HepG2 (cell line): ENCODE data around the gene IER5L. TPM values are rescaled to one million over a fixed set of nuclear protein-coding genes. Genes with fewer than 3 reads are reported as not detected.
A peak's percentile ranks its signal among the peaks of the same experiment; 100 is the strongest.

Experiments used
- CCAR2 ChIP-seq: fragments of 200-400 bp; formaldehyde crosslinking; optimal IDR thresholded peaks from 2 replicates; pipeline ENCODE3; 2018; ENCODE audit warnings: low read depth, mild to moderate bottlenecking, low read length, moderate library complexity
- ERF ChIP-seq: IDR thresholded peaks from 2 replicates; pipeline ENCODE4 v1.6.1; 2018; ENCODE audit warnings: missing biosample characterization, missing genetic modification reagents
- FOSL2 ChIP-seq: sonication (generic); formaldehyde crosslinking; IDR thresholded peaks from 2 replicates; pipeline ENCODE4 v1.4.0; 2020; ENCODE audit warnings: missing genetic modification reagents
- GATAD2A ChIP-seq: IDR thresholded peaks from 2 replicates; pipeline ENCODE4 v1.6.1; 2016
- HOXA3 ChIP-seq: sonication (generic); formaldehyde crosslinking; IDR thresholded peaks from 2 replicates; pipeline ENCODE4 v1.5.0; 2020; ENCODE audit warnings: missing genetic modification reagents
- MTA3 ChIP-seq: sonication (generic); formaldehyde crosslinking; IDR thresholded peaks from 2 replicates; pipeline ENCODE4 v1.4.0; 2020; ENCODE audit warnings: missing genetic modification reagents
- PATZ1 ChIP-seq: sonication (generic); formaldehyde crosslinking; IDR thresholded peaks from 2 replicates; pipeline ENCODE4 v1.4.0; 2020; ENCODE audit warnings: missing genetic modification reagents
- RELA ChIP-seq: sonication (generic); formaldehyde crosslinking; IDR thresholded peaks from 2 replicates; pipeline ENCODE4 v1.4.0; 2020; ENCODE audit warnings: missing genetic modification reagents
- RXRB ChIP-seq: IDR thresholded peaks from 2 replicates; pipeline ENCODE4 v1.6.1; 2016; ENCODE audit warnings: borderline replicate concordance, missing genetic modification reagents, missing compliant biosample characterization
- TARDBP ChIP-seq: sonication (generic); formaldehyde crosslinking; IDR thresholded peaks from 2 replicates; pipeline ENCODE4 v1.8.0; 2022; ENCODE audit warnings: mild to moderate bottlenecking, missing genetic modification reagents
- TEAD2 ChIP-seq: sonication (generic); formaldehyde crosslinking; IDR thresholded peaks from 2 replicates; pipeline ENCODE4 v1.9.0; 2021; ENCODE audit warnings: missing genetic modification reagents
- TRAFD1 ChIP-seq: sonication (generic); formaldehyde crosslinking; IDR thresholded peaks from 2 replicates; pipeline ENCODE4 v1.5.1; 2020; ENCODE audit warnings: missing genetic modification reagents, mild to moderate bottlenecking, borderline replicate concordance
- ZNF282 ChIP-seq: fragments of 450-650 bp; IDR thresholded peaks from 2 replicates; pipeline ENCODE4 v1.6.1; 2018; ENCODE audit not compliant: partially characterized antibody
- ZNF460 ChIP-seq: sonication (generic); formaldehyde crosslinking; IDR thresholded peaks from 2 replicates; pipeline ENCODE4 v1.5.1; 2020; ENCODE audit warnings: missing genetic modification reagents, mild to moderate bottlenecking, borderline replicate concordance
- ZNF597 ChIP-seq: sonication (generic); formaldehyde crosslinking; IDR thresholded peaks from 2 replicates; pipeline ENCODE4 v1.5.0; 2020; ENCODE audit warnings: missing genetic modification reagents
- ZNF761 ChIP-seq: sonication (generic); formaldehyde crosslinking; conservative IDR thresholded peaks from 2 replicates; pipeline ENCODE4 v1.4.0; 2020; ENCODE audit warnings: mild to moderate bottlenecking, missing genetic modification reagents
- ZSCAN20 ChIP-seq: sonication (generic); formaldehyde crosslinking; IDR thresholded peaks from 2 replicates; pipeline ENCODE4 v1.4.0; 2020; ENCODE audit warnings: missing genetic modification reagents, mild to moderate bottlenecking, borderline replicate concordance
- ZSCAN21 ChIP-seq: sonication (generic); formaldehyde crosslinking; IDR thresholded peaks from 2 replicates; pipeline ENCODE4 v1.8.0; 2022; ENCODE audit warnings: mild to moderate bottlenecking, missing genetic modification reagents, moderate library complexity, borderline replicate concordance
- polyA plus RNA-seq, 8 experiments: library from polyadenylated mRNA; depleted of rRNA in 3 of 8; stranded (reverse) in 7 of 8; unstranded in 1 of 8; fragments of >200 nt; fragmentation: Illumina TruSeq in 4 of 8; extraction: Trizol in 4 of 8; gene quantifications; 2 replicates each; pipeline versions ENCODE4 v1.2.1 to v1.2.3, GENCODE V29; 2011 to 2016; ENCODE audit warnings: low read depth in 4 of 8, missing spikeins in 1 of 8, mixed read lengths in 1 of 8; ENCODE audit not compliant: insufficient read depth in 1 of 8
- total RNA-seq, 5 experiments: library from RNA; depleted of rRNA; stranded (reverse); fragments of >200 nt; fragmentation: Illumina TruSeq; extraction: Trizol; gene quantifications; 2 replicates each; pipeline ENCODE4 v1.2.3, GENCODE V29; 2016; ENCODE audit warnings: low read depth in 1 of 5
- TF ChIP-seq, protein P1 (sequence below): sonication (generic); formaldehyde crosslinking; IDR thresholded peaks from 2 replicates; pipeline ENCODE4 v1.4.0; 2020; ENCODE audit warnings: missing genetic modification reagents

Gene IER5L
- total and polyA plus RNA-seq, 2 of the 13 experiments (the other 11 are each of a cell fraction or from before 2014, with no cell fraction given), result 1.8 to 3.3 TPM

- TF ChIP-seq ZNF597 (no peak), ZSCAN20 (CRISPR knock-in tag) (peak; percentile 54; the same call in 1 of the 2 replicates), HOXA3 (peak; percentile 62; the same call in 1 of the 2 replicates), CCAR2 (no peak), ERF (CRISPR knock-in tag) (peak; percentile 61; the same call in 1 of the 2 replicates), ZNF761 (CRISPR knock-in tag) (no peak), MTA3 (CRISPR knock-in tag) (no peak), PATZ1 (CRISPR knock-in tag) (peak; percentile 49), ZNF460 (0 out of 2 replicates have a peak, but pooled peaks have one; percentile 22), TEAD2 (CRISPR knock-in tag) (0 out of 2 replicates have a peak, but pooled peaks have one; percentile 23), RXRB (CRISPR knock-in tag) (peak; percentile 44; the same call in 1 of the 2 replicates), GATAD2A (CRISPR knock-in tag) (peak; percentile 81), TARDBP (CRISPR knock-in tag) (no peak), TRAFD1 (CRISPR knock-in tag) (no peak), FOSL2 (CRISPR knock-in tag) (peak; percentile 59; the same call in 1 of the 2 replicates), RELA (CRISPR knock-in tag) (no peak), ZSCAN21 (CRISPR knock-in tag) (peak; percentile 61; the same call in 1 of the 2 replicates), ZNF282 (no peak)
- TF ChIP-seq, protein P1, sequence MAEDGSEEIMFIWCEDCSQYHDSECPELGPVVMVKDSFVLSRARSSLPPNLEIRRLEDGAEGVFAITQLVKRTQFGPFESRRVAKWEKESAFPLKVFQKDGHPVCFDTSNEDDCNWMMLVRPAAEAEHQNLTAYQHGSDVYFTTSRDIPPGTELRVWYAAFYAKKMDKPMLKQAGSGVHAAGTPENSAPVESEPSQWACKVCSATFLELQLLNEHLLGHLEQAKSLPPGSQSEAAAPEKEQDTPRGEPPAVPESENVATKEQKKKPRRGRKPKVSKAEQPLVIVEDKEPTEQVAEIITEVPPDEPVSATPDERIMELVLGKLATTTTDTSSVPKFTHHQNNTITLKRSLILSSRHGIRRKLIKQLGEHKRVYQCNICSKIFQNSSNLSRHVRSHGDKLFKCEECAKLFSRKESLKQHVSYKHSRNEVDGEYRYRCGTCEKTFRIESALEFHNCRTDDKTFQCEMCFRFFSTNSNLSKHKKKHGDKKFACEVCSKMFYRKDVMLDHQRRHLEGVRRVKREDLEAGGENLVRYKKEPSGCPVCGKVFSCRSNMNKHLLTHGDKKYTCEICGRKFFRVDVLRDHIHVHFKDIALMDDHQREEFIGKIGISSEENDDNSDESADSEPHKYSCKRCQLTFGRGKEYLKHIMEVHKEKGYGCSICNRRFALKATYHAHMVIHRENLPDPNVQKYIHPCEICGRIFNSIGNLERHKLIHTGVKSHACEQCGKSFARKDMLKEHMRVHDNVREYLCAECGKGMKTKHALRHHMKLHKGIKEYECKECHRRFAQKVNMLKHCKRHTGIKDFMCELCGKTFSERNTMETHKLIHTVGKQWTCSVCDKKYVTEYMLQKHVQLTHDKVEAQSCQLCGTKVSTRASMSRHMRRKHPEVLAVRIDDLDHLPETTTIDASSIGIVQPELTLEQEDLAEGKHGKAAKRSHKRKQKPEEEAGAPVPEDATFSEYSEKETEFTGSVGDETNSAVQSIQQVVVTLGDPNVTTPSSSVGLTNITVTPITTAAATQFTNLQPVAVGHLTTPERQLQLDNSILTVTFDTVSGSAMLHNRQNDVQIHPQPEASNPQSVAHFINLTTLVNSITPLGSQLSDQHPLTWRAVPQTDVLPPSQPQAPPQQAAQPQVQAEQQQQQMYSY (CRISPR knock-in tag), result no peak
Observed at GRCh38 chr9:129174102-129174723, 3.8 kb downstream of the IER5L start (continued).
